Right atrium auricular region (tissue), 2 donors: ENCODE data around the gene MICALL1. TPM values are rescaled to one million over a fixed set of nuclear protein-coding genes. Genes with fewer than 3 reads are reported as not detected.

Source experiments
- DNase-seq: peaks from one replicate; pipeline ENCODE4 v3.0.0-alpha.2; 2019; ENCODE audit warnings: low spot score
- H3K27ac ChIP-seq, 2 donors: fragments of 200-600 bp; sonication (generic); 1 replicate in 1 of 2; 2 replicates in 1 of 2; pipeline ENCODE4 v1.5.1; 2016 to 2019
- H3K27me3 ChIP-seq, 2 donors: fragments of 200-600 bp; sonication (generic); one replicate each; pipeline versions ENCODE4 v1.5.1 to v1.6.0; 2017 to 2019
- H3K36me3 ChIP-seq: fragments of 200-600 bp; sonication (generic); one replicate; pipeline ENCODE4 v1.5.1; 2016
- H3K4me1 ChIP-seq, 2 donors: fragments of 200-600 bp; sonication (generic); one replicate each; pipeline versions ENCODE4 v1.5.1 to v1.6.0; 2017 to 2019
- H3K4me3 ChIP-seq, 2 donors: fragments of 200-600 bp; sonication (generic); 1 replicate in 1 of 2; 2 replicates in 1 of 2; pipeline ENCODE4 v1.5.1; 2017 to 2019; ENCODE audit warnings: mild to moderate bottlenecking in 1 of 2, moderate library complexity in 1 of 2
- H3K9me3 ChIP-seq, 2 donors: fragments of 200-600 bp; sonication (generic); one replicate each; pipeline ENCODE4 v1.5.1; 2019
- total RNA-seq, 2 donors: library from RNA; depleted of rRNA; stranded (reverse); fragments of >200 nt; gene quantifications; one replicate each; pipeline ENCODE4 v1.1.0, GENCODE V29; 2016
- TF ChIP-seq, protein P1 (sequence below), 2 donors: fragments of 200-600 bp; sonication (generic); IDR thresholded peaks; one replicate each; pipeline ENCODE4 v1.5.1; 2019; ENCODE audit warnings: antibody characterized with exemption in 2 of 2

MICALL1 gene
- total RNA-seq, 2 donors from 2014 or later, result 16.9 TPM

DNA sequence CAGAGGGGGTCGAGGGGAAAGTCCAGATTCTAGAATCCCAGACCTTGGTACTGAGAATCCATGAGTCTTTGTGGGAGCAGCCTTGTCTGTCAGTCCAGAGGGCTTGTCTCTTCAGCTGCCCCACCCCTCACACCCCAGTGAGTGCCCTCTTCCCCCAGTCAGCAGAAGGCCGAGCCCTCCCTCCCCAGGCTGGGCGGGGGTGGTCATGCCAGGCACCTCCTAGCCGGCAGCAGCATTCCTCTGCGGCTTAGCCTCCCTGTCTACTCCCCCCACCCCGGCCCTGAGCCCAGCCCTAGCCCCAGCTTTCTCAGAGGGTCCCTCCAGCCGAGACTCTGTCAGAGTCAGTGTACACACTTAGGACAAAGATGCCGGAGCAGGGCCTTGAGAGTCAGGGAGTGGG, 73.7 kb downstream of the MICALL1 start:
- TF ChIP-seq, protein P1, sequence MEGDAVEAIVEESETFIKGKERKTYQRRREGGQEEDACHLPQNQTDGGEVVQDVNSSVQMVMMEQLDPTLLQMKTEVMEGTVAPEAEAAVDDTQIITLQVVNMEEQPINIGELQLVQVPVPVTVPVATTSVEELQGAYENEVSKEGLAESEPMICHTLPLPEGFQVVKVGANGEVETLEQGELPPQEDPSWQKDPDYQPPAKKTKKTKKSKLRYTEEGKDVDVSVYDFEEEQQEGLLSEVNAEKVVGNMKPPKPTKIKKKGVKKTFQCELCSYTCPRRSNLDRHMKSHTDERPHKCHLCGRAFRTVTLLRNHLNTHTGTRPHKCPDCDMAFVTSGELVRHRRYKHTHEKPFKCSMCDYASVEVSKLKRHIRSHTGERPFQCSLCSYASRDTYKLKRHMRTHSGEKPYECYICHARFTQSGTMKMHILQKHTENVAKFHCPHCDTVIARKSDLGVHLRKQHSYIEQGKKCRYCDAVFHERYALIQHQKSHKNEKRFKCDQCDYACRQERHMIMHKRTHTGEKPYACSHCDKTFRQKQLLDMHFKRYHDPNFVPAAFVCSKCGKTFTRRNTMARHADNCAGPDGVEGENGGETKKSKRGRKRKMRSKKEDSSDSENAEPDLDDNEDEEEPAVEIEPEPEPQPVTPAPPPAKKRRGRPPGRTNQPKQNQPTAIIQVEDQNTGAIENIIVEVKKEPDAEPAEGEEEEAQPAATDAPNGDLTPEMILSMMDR (IDR thresholded peaks at IDR 0.05), result no peak

DNA sequence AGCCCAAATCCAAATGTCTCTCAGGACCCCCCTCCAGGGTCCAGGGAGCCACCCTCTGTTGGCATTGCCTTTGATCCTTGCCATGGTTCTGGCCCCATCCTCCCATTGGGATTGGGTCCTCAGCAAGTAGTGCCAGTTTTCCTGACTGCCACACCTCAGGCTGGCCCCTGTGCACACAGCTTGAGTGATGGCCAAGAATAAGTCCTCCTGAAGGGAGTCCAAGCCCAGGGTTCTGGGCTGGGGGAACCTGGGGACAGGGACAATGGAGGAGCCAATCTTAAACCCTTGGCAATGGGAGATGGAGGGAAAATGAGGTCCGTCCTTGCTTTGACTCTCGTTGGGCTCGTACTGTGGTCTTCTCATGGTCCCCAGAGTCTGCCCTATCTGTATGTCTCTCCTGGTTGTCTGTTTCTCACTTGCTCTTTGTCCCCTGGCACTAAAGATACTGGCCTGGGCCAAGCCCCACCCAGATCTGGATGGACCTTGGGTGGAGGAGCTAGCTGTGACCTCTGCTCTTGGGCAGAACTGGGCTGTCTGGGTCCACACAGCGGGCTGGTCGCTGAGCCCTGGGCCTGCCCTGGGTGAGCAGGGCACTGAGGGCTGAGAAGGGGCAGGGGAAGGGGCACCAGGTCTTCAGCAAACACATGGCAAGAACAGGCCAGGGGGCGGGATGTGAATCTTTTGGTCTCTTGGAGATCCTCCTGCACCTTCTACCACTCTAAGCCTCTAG, 75.3 kb downstream of the MICALL1 start:
- Histone ChIP-seq H3K27me3 (no peaks in the 10 kb centered on the region), H3K27ac (no peak overlapping the region), H3K4me1 (no peaks in the 10 kb centered on the region), H3K36me3 (no peaks in the 10 kb centered on the region), H3K9me3 (no peaks in the 10 kb centered on the region), H3K4me3 (peak overlapping the region in 1 of 2 donors; percentile 26)
- TF ChIP-seq, protein P1 (IDR thresholded peaks at IDR 0.05), result no peak
- no peak for DNase-seq

More for the DNA sequence above, 73.7 kb downstream of the MICALL1 start:
- no peak overlapping the region for H3K27ac ChIP-seq
- no peaks in the 10 kb centered on the region for H3K36me3 ChIP-seq
- H3K4me1 ChIP-seq, result no peaks in the 10 kb centered on the region
- no peak overlapping the region for H3K4me3 ChIP-seq
- no peaks in the 10 kb centered on the region for H3K9me3 ChIP-seq
- DNase-seq, result no peak
- no peaks in the 10 kb centered on the region for H3K27me3 ChIP-seq

DNA sequence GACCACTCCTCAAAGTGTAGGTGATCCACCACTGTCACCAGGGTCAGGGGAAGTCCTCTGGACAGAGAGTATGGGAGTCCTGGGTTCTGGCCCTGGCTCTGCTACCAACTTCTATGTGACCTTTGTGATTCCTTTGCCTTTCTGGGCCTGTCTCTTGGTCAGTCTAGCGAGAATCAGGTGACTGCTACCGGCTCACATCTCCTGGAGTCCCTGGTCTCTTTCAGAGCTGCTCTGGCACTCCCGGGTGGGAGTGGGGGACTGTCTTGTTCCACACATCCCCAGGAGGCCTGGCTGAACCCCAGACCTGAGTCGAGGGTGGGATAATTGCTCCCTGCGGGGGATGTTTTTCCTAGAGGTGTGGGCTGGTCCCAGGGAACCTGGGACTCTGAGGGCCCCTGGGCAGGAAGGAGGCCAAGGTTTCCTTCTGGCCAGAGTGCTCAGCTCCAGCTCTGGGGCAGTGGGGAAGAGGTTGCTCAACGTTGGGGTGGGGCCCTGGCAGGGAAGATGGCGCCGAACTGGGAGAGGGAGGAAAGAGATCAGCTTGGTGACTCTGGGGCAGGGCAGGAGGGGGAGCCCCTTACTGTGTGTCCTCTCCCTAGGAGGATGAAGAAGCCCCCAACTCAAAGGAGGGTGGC, 76.2 kb downstream of the MICALL1 start:
- H3K27ac ChIP-seq, result no peak overlapping the region
- DNase-seq, result peak; percentile 61

DNA sequence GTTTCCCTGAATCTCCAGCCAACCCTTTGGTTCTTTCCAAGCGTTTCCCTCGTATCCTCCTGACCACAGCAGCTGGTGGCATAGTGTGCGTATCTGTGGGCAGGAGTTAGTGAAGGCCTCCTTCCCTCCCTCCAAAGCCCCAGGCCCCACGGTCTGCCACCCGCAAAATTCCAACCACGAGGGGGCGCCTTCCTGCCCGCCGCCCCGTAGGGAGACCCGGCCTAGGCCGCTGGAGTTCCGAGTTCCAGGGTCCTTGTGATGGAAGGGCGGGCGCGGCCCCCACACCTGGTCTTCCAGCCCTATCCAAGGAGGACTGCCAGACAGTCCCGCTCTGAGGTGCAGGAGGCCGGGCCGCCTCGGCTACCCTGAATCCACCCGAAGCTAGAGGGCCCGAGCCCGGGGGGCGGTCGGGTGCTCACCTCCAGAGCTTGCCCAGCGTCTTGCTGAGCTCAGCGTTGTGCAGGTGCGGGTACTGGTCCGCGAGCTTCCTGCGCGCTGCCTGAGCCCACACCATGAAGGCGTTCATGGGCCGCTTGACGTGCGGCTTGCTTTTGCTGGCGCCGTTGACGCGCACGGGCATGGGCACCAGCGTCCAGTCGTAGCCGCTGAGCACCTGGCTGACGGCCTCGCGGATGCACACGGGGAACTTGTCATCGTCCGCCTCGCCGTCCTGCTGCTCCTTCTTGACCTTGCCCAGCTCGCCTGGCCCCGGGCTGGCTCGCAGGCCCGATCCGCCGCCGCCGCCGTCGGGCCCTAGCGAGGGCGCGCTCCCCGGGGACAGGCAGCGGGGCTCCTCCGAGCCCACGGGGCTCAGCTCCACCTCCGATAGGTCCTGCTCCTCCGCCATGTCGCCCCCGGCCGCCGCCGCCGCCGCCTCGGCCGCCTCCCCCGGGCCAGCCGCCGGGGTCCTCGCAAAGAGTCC, 77.1 kb downstream of the MICALL1 start:
- Histone ChIP-seq H3K27ac (no peak overlapping the region), H3K27me3 (no peaks in the 10 kb centered on the region), H3K4me3 (peak overlapping the region; percentile 14 to 26), H3K36me3 (no peaks in the 10 kb centered on the region), H3K4me1 (no peaks in the 10 kb centered on the region), H3K9me3 (no peaks in the 10 kb centered on the region)
- TF ChIP-seq, protein P1 (IDR thresholded peaks at IDR 0.05), result peak in 1 of 2 donors; percentile 27
- no peak for DNase-seq

More for the DNA sequence above, 76.2 kb downstream of the MICALL1 start:
- Histone ChIP-seq H3K4me3 (peak overlapping the region in 1 of 2 donors; percentile 26), H3K36me3 (no peaks in the 10 kb centered on the region), H3K27me3 (no peaks in the 10 kb centered on the region), H3K4me1 (no peaks in the 10 kb centered on the region), H3K9me3 (no peaks in the 10 kb centered on the region)
- TF ChIP-seq, protein P1 (IDR thresholded peaks at IDR 0.05), result no peak

DNA sequence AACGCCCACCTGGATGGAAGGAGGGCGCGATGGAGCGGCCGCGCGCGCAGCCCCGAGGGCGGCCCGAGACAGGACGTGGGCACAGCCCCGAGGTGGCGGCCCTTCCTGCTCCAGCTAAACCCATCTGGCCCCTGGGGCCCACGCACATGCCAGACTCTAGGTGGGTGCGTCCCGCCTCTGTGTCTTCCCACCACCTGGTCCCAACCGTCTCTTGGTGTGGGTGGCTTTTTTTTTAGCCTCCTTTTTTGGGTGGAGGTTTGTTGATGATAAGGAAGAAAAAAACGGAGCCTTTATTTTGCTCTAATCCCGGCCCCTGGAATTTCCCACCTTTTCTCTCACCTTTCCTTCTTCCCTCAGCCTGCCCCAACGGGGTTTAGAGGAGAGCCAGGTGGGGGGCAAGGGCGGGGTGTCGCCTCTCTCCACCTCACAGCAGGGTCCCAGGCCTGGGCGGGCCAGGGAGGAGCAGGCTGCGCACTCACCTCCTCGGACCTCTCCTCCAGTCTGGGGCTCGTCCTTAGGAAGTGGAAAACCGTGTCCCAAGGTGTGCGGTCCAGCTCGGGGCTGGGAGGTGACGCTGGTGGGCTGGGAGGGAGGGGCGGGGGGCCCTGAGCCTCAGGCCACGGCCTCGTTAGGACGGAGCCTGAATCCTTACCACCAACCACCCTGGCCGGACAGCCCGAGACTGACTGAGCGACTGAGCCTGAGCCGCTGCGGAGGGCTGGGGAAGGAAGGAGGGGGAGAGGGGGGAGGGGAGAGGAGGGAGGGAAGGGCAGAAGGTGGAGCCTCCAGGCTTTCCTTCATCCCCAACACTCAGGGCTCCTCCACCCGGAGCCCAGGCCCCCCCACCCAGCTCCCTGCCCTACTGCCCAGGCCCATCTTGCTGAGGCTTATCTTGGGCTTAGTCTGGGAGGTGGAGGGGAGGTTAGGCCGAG, 78.0 kb downstream of the MICALL1 start, which contains the start of gene SOX10:
Gene SOX10, minus strand, starts transcription at position 696 of the 932 bp plus-strand sequence. CDS start 771 bp downstream, outside the sequence.
- Histone ChIP-seq H3K36me3 (no peaks in the 10 kb centered on the region), H3K4me1 (no peaks in the 10 kb centered on the region), H3K4me3 (peak within 1 kb of the TSS; percentile 14 to 26), H3K9me3 (no peaks in the 10 kb centered on the region), H3K27me3 (no peaks in the 10 kb centered on the region), H3K27ac (no peak within 1 kb of the TSS)
- TF ChIP-seq, protein P1 (IDR thresholded peaks at IDR 0.05), result no peak
- DNase-seq, result no peak
